ENCODE results near the gene KIF26B.

Gene KIF26B

DNA sequence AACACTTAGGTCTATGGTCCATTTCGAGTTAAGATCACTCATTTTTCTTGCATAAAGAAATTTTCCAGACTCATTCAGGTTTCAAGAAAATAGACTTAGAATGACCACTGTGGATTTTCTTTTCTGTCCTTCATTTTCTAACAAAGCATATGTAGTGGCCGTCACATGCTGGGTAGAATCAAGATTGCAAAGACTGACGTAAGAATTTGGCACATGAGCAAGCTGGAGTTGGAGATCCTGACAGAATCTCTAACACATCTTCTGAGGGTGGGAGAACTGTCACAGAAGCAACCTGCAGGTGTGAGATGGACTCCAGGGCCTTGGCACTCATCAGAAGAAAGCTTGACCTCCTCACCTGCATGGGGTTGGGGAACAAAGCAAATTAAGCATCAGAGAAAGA lies 28.6 kb downstream of the KIF26B start:
- Histone ChIP-seq H3K27me3 (ENCODE audit: control insufficient read depth, insufficient read depth, low read length, poor library complexity, severe bottlenecking) (no peaks in the 10 kb centered on the region), H3K4me3 (ENCODE audit: insufficient read depth, low read depth, low read length) (no peak overlapping the region), H3K9me3 (ENCODE audit: control insufficient read depth, low read length) (no peaks in the 10 kb centered on the region), H3K4me1 (ENCODE audit: control insufficient read depth, insufficient read depth, low read length) (peaks cover 7% of the 10 kb centered on the region), H3K36me3 (ENCODE audit: control insufficient read depth, insufficient read depth, low read length) (no peaks in the 10 kb centered on the region), H3K27ac (ENCODE audit: insufficient read depth, low read depth, low read length, poor library complexity, severe bottlenecking) (no peak overlapping the region)
- 90 to 93% methylated on average over 3 of the region's 3 CpGs for WGBS, 2 experiments

DNA sequence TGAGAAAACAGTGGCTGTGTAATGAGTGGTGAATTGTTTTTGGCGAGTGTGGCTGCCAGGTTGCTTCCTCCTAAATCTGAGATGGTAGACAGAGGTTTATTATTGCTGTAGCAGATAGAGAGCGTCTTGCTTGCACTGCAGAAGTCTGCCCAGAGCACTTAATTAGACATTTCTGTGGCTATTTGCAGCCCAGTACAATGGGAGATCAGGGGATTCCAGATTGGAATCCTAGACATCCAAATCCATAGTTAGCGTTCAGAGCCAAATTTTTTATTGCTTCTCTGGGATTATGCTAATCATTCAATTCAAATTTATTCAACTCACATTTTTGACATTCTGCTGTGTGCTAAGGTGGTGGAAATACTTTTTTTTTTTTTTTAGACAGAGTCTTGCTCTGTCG lies 30.0 kb downstream of the KIF26B start:
- H3K27ac ChIP-seq (ENCODE audit: insufficient read depth, low read depth, low read length, poor library complexity, severe bottlenecking), result no peak overlapping the region
- WGBS, 2 experiments, result 93 to 96% methylated on average over 4 of the region's 4 CpGs
- peaks cover 7% of the 10 kb centered on the region for H3K4me1 ChIP-seq (ENCODE audit: control insufficient read depth, insufficient read depth, low read length)
- no peaks in the 10 kb centered on the region for H3K9me3 ChIP-seq (ENCODE audit: control insufficient read depth, low read length)
- H3K4me3 ChIP-seq (ENCODE audit: insufficient read depth, low read depth, low read length), result no peak overlapping the region
- H3K36me3 ChIP-seq (ENCODE audit: control insufficient read depth, insufficient read depth, low read length), result no peaks in the 10 kb centered on the region
- no peaks in the 10 kb centered on the region for H3K27me3 ChIP-seq (ENCODE audit: control insufficient read depth, insufficient read depth, low read length, poor library complexity, severe bottlenecking)

DNA sequence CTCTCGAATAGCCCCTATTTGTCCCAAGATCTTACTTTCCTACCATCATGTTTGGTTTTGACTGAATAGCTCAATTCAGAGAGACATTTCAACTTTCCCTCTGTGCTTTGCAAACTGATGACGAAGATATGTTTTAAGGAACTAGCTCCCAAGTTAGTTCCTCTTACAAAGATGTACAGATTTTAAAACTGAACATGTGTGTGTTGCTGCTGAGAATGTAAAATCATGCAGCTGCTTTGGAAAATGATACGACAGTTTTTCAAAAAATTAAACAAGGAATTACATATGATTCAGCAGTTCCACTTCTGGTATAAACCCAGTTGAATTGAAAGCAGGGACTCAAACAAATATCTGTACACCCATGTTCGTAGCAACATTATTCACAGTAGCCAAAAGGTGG lies 33.6 kb downstream of the KIF26B start:
- WGBS, 2 experiments, result 89 to 99% methylated on average over 4 of the region's 4 CpGs
- no peaks in the 10 kb centered on the region for H3K27me3 ChIP-seq (ENCODE audit: control insufficient read depth, insufficient read depth, low read length, poor library complexity, severe bottlenecking)
- H3K4me1 ChIP-seq (ENCODE audit: control insufficient read depth, insufficient read depth, low read length), result no peaks in the 10 kb centered on the region

GRCh38 chr1:245195398-245195797 lies 40.6 kb downstream of the KIF26B start:
- Histone ChIP-seq H3K36me3 (ENCODE audit: control insufficient read depth, insufficient read depth, low read length) (no peaks in the 10 kb centered on the region), H3K4me3 (ENCODE audit: insufficient read depth, low read depth, low read length) (no peak overlapping the region), H3K27ac (ENCODE audit: insufficient read depth, low read depth, low read length, poor library complexity, severe bottlenecking) (no peak overlapping the region), H3K9me3 (ENCODE audit: control insufficient read depth, low read length) (no peaks in the 10 kb centered on the region), H3K27me3 (ENCODE audit: control insufficient read depth, insufficient read depth, low read length, poor library complexity, severe bottlenecking) (no peaks in the 10 kb centered on the region), H3K4me1 (ENCODE audit: control insufficient read depth, insufficient read depth, low read length) (peaks cover 8% of the 10 kb centered on the region)
- WGBS, 2 experiments, result 49 to 51% methylated on average over 9 of the region's 9 CpGs

More for the DNA sequence above, 33.6 kb downstream of the KIF26B start:
- Histone ChIP-seq H3K4me3 (ENCODE audit: insufficient read depth, low read depth, low read length) (no peak overlapping the region), H3K27ac (ENCODE audit: insufficient read depth, low read depth, low read length, poor library complexity, severe bottlenecking) (no peak overlapping the region), H3K36me3 (ENCODE audit: control insufficient read depth, insufficient read depth, low read length) (no peaks in the 10 kb centered on the region), H3K9me3 (ENCODE audit: control insufficient read depth, low read length) (no peaks in the 10 kb centered on the region)

GRCh38 chr1:245197121-245197520 lies 42.3 kb downstream of the KIF26B start:
- no peaks in the 10 kb centered on the region for H3K36me3 ChIP-seq (ENCODE audit: control insufficient read depth, insufficient read depth, low read length)
- peaks cover 8% of the 10 kb centered on the region for H3K4me1 ChIP-seq (ENCODE audit: control insufficient read depth, insufficient read depth, low read length)
- H3K27ac ChIP-seq (ENCODE audit: insufficient read depth, low read depth, low read length, poor library complexity, severe bottlenecking), result no peak overlapping the region
- WGBS, 2 experiments, result 38 to 100% methylated on average over 1 to 2 of the region's 3 CpGs
- H3K9me3 ChIP-seq (ENCODE audit: control insufficient read depth, low read length), result no peaks in the 10 kb centered on the region
- no peaks in the 10 kb centered on the region for H3K27me3 ChIP-seq (ENCODE audit: control insufficient read depth, insufficient read depth, low read length, poor library complexity, severe bottlenecking)
- no peak overlapping the region for H3K4me3 ChIP-seq (ENCODE audit: insufficient read depth, low read depth, low read length)

DNA sequence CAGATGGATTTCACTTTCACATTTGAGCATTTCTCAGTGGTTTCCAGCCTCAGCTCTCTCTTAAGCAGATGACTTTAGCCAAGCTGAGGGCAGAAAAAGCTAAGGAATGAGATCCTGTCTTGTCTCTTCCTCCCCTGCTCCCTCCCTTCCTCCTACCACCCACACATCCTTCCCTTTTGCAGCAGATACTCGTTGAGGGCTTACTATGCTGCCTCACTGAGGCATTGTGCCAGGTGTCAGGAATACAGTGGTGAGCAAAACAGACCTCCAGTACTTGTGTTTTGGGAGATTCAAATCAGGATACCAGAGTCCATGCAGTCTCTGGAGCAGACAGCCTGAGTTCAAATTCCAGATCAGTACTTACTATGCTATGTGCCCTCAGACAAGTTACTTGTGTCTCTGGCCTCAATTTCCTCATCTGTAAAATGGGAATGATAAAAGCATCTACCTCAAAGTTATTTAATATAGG lies 43.2 kb downstream of the KIF26B start:
- no peaks in the 10 kb centered on the region for H3K27me3 ChIP-seq (ENCODE audit: control insufficient read depth, insufficient read depth, low read length, poor library complexity, severe bottlenecking)
- H3K4me1 ChIP-seq (ENCODE audit: control insufficient read depth, insufficient read depth, low read length), result peaks cover 8% of the 10 kb centered on the region
- no peak overlapping the region for H3K4me3 ChIP-seq (ENCODE audit: insufficient read depth, low read depth, low read length)
- no peaks in the 10 kb centered on the region for H3K36me3 ChIP-seq (ENCODE audit: control insufficient read depth, insufficient read depth, low read length)
- 6 to 11% methylated on average over 1 of the region's 1 CpG for whole genome bisulfite sequencing, 2 experiments
- H3K9me3 ChIP-seq (ENCODE audit: control insufficient read depth, low read length), result no peaks in the 10 kb centered on the region
- H3K27ac ChIP-seq (ENCODE audit: insufficient read depth, low read depth, low read length, poor library complexity, severe bottlenecking), result no peak overlapping the region

GRCh38 chr1:245198748-245199516 lies 44.1 kb downstream of the KIF26B start:
- Histone ChIP-seq H3K27me3 (ENCODE audit: control insufficient read depth, insufficient read depth, low read length, poor library complexity, severe bottlenecking) (no peaks in the 10 kb centered on the region), H3K4me3 (ENCODE audit: insufficient read depth, low read depth, low read length) (no peak overlapping the region), H3K36me3 (ENCODE audit: control insufficient read depth, insufficient read depth, low read length) (no peaks in the 10 kb centered on the region), H3K9me3 (ENCODE audit: control insufficient read depth, low read length) (no peaks in the 10 kb centered on the region), H3K4me1 (ENCODE audit: control insufficient read depth, insufficient read depth, low read length) (peaks cover 8% of the 10 kb centered on the region), H3K27ac (ENCODE audit: insufficient read depth, low read depth, low read length, poor library complexity, severe bottlenecking) (no peak overlapping the region)
- WGBS, 2 experiments, result 47 to 64% methylated on average over 8 to 11 of the region's 12 CpGs

DNA sequence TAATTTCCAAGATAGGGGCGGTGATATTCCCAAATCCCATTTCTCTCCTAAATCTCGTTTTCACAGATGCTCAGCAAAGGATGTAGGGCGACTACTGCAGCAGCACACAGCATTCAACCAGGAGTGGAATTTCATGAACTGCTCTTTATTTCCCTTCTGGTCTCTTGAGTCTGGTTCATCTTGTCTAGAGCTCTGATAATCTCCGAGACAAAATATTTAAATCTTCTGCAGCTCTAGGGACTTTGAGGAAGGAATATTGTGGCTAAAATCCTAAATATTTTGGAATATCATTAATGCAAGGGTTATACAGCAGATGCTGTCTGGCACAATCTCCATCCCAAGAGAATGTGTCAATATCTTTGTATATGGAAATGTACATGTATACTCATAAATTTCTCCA lies 45.4 kb downstream of the KIF26B start:
- H3K27ac ChIP-seq (ENCODE audit: insufficient read depth, low read depth, low read length, poor library complexity, severe bottlenecking), result no peak overlapping the region
- no peak overlapping the region for H3K4me3 ChIP-seq (ENCODE audit: insufficient read depth, low read depth, low read length)
- H3K36me3 ChIP-seq (ENCODE audit: control insufficient read depth, insufficient read depth, low read length), result no peaks in the 10 kb centered on the region
- H3K27me3 ChIP-seq (ENCODE audit: control insufficient read depth, insufficient read depth, low read length, poor library complexity, severe bottlenecking), result no peaks in the 10 kb centered on the region
- peaks cover 8% of the 10 kb centered on the region for H3K4me1 ChIP-seq (ENCODE audit: control insufficient read depth, insufficient read depth, low read length)
- whole genome bisulfite sequencing, 2 experiments, result 90 to 92% methylated on average over 4 of the region's 4 CpGs
- no peaks in the 10 kb centered on the region for H3K9me3 ChIP-seq (ENCODE audit: control insufficient read depth, low read length)

DNA sequence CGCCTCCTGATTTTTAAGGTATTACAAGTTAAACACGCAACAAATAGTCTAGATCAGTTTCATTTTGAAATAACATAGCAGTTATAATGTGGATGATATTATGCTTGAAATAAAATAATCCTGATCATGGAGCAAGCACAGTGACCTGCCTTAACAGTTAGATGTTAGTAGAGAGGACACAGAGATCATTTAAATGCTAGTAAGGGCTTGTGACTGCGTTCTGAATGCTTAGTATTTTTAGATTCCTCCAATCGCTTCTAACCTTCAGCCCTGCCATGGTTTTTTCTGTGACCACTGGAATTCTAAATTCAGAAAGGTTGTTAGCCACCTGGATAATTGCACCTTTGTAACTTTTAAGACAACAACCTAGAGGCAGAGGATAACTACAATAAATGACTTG lies 46.4 kb downstream of the KIF26B start:
- no peaks in the 10 kb centered on the region for H3K36me3 ChIP-seq (ENCODE audit: control insufficient read depth, insufficient read depth, low read length)
- H3K27ac ChIP-seq (ENCODE audit: insufficient read depth, low read depth, low read length, poor library complexity, severe bottlenecking), result no peak overlapping the region

DNA sequence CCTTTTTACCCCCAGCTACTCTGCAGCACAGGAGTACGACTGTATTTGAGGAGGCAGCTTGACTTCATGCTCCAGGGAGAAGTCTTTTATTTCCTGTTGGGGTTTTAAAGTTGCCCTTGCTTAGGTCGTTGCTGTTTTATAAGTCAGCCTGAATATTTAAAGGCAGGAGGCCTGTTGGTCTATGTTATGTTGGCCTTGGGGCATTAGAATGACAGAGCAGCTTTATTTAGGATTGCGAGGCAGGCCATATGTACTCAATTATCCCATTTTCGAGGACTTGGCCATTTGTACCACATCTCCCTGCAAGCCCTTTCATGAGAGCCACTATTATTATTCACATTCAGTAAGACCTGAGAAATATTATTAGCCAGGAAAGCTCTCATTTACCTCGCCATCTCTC lies 47.0 kb downstream of the KIF26B start:
- peaks cover 8% of the 10 kb centered on the region for H3K4me1 ChIP-seq (ENCODE audit: control insufficient read depth, insufficient read depth, low read length)
- no peak overlapping the region for H3K27ac ChIP-seq (ENCODE audit: insufficient read depth, low read depth, low read length, poor library complexity, severe bottlenecking)
- H3K9me3 ChIP-seq (ENCODE audit: control insufficient read depth, low read length), result peaks cover 7% of the 10 kb centered on the region
- no peak overlapping the region for H3K4me3 ChIP-seq (ENCODE audit: insufficient read depth, low read depth, low read length)
- no peaks in the 10 kb centered on the region for H3K36me3 ChIP-seq (ENCODE audit: control insufficient read depth, insufficient read depth, low read length)
- WGBS, 2 experiments, result 65 to 72% methylated on average over 5 of the region's 5 CpGs
- H3K27me3 ChIP-seq (ENCODE audit: control insufficient read depth, insufficient read depth, low read length, poor library complexity, severe bottlenecking), result no peaks in the 10 kb centered on the region

More for the DNA sequence above, 46.4 kb downstream of the KIF26B start:
- Histone ChIP-seq H3K4me3 (ENCODE audit: insufficient read depth, low read depth, low read length) (no peak overlapping the region), H3K9me3 (ENCODE audit: control insufficient read depth, low read length) (peaks cover 5% of the 10 kb centered on the region), H3K27me3 (ENCODE audit: control insufficient read depth, insufficient read depth, low read length, poor library complexity, severe bottlenecking) (no peaks in the 10 kb centered on the region), H3K4me1 (ENCODE audit: control insufficient read depth, insufficient read depth, low read length) (peaks cover 8% of the 10 kb centered on the region)
- 86 to 89% methylated on average over 4 of the region's 4 CpGs for WGBS, 2 experiments
